Activated CD4-positive, alpha-beta T cell treated with anti-CD3 and anti-CD28 coated beads for 48 hours (primary cell): ENCODE data around the gene TDP1.

Experiments used
- DNase-seq: peaks from one replicate; pipeline ENCODE4 v3.0.0-alpha.2; 2020

Gene TDP1

GRCh38 chr14:89955745-89956660, at the start of gene TDP1:
Gene TDP1, plus strand, starts transcription at chr14:89955927. Its CDS starts 7,188 bp downstream, at chr14:89963115.
- DNase-seq: peak; percentile 98

- DNase-seq: no peak
These were observed 49.7 kb upstream of the TDP1 start for GRCh38 chr14:89906000-89906399.

GRCh38 chr14:89907655-89908054, 48.1 kb upstream of the TDP1 start:
- DNase-seq: no peak

- no peak for DNase-seq
These were observed 46.8 kb upstream of the TDP1 start for GRCh38 chr14:89908712-89909450.

- no peak for DNase-seq
These were observed 46.1 kb upstream of the TDP1 start for GRCh38 chr14:89909586-89909985.

- no peak for DNase-seq
These were observed 45.1 kb upstream of the TDP1 start for GRCh38 chr14:89910691-89911009.

- DNase-seq: no peak
These were observed 44.5 kb upstream of the TDP1 start for GRCh38 chr14:89911010-89911919.

- DNase-seq: no peak
These were observed 43.5 kb upstream of the TDP1 start for GRCh38 chr14:89912221-89912620.

GRCh38 chr14:89912667-89913211, 43.0 kb upstream of the TDP1 start:
- DNase-seq: no peak

GRCh38 chr14:89915114-89915878, 40.4 kb upstream of the TDP1 start:
- DNase-seq: peak; percentile 72

GRCh38 chr14:89918721-89919120, 37.0 kb upstream of the TDP1 start:
- DNase-seq: no peak

- DNase-seq: no peak
These were observed 35.7 kb upstream of the TDP1 start for GRCh38 chr14:89920056-89920455.

GRCh38 chr14:89921346-89921745, 34.4 kb upstream of the TDP1 start:
- no peak for DNase-seq

GRCh38 chr14:89922031-89922907, 33.5 kb upstream of the TDP1 start:
- no peak for DNase-seq

GRCh38 chr14:89924268-89924667, 31.5 kb upstream of the TDP1 start:
- no peak for DNase-seq

GRCh38 chr14:89926694-89927093, 29.0 kb upstream of the TDP1 start:
- no peak for DNase-seq

- no peak for DNase-seq
These were observed 28.4 kb upstream of the TDP1 start for GRCh38 chr14:89927186-89927865.

- DNase-seq: no peak
These were observed 22.7 kb upstream of the TDP1 start for GRCh38 chr14:89933002-89933401.

GRCh38 chr14:89936654-89937185, 19.0 kb upstream of the TDP1 start:
- DNase-seq: no peak

GRCh38 chr14:89941830-89942377, 13.8 kb upstream of the TDP1 start:
- DNase-seq: peak; percentile 19
